Measurements from ENCODE around the gene BRCA2.

BRCA2 gene, protein sequence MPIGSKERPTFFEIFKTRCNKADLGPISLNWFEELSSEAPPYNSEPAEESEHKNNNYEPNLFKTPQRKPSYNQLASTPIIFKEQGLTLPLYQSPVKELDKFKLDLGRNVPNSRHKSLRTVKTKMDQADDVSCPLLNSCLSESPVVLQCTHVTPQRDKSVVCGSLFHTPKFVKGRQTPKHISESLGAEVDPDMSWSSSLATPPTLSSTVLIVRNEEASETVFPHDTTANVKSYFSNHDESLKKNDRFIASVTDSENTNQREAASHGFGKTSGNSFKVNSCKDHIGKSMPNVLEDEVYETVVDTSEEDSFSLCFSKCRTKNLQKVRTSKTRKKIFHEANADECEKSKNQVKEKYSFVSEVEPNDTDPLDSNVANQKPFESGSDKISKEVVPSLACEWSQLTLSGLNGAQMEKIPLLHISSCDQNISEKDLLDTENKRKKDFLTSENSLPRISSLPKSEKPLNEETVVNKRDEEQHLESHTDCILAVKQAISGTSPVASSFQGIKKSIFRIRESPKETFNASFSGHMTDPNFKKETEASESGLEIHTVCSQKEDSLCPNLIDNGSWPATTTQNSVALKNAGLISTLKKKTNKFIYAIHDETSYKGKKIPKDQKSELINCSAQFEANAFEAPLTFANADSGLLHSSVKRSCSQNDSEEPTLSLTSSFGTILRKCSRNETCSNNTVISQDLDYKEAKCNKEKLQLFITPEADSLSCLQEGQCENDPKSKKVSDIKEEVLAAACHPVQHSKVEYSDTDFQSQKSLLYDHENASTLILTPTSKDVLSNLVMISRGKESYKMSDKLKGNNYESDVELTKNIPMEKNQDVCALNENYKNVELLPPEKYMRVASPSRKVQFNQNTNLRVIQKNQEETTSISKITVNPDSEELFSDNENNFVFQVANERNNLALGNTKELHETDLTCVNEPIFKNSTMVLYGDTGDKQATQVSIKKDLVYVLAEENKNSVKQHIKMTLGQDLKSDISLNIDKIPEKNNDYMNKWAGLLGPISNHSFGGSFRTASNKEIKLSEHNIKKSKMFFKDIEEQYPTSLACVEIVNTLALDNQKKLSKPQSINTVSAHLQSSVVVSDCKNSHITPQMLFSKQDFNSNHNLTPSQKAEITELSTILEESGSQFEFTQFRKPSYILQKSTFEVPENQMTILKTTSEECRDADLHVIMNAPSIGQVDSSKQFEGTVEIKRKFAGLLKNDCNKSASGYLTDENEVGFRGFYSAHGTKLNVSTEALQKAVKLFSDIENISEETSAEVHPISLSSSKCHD (N-terminal part only)

DNA sequence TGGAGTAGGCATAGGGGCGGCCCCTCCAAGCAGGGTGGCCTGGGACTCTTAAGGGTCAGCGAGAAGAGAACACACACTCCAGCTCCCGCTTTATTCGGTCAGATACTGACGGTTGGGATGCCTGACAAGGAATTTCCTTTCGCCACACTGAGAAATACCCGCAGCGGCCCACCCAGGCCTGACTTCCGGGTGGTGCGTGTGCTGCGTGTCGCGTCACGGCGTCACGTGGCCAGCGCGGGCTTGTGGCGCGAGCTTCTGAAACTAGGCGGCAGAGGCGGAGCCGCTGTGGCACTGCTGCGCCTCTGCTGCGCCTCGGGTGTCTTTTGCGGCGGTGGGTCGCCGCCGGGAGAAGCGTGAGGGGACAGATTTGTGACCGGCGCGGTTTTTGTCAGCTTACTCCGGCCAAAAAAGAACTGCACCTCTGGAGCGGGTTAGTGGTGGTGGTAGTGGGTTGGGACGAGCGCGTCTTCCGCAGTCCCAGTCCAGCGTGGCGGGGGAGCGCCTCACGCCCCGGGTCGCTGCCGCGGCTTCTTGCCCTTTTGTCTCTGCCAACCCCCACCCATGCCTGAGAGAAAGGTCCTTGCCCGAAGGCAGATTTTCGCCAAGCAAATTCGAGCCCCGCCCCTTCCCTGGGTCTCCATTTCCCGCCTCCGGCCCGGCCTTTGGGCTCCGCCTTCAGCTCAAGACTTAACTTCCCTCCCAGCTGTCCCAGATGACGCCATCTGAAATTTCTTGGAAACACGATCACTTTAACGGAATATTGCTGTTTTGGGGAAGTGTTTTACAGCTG is at the start of gene BRCA2, which contains the start of gene ZAR1L:
TSS of gene BRCA2 (plus strand) at position 271 of the 790 bp plus-strand sequence. CDS start 953 bp downstream, outside the sequence.
TSS of gene ZAR1L (minus strand) at position 126 of the 790 bp plus-strand sequence. CDS start 3,438 bp downstream, outside the sequence.
- DNase-seq (ENCODE audit: low read depth) = peak; percentile 56
- H3K4me3 ChIP-seq (ENCODE audit: control insufficient read depth, low read depth, low read length) = peak within 1 kb of the TSS; percentile 80
- TF ChIP-seq, protein P1, sequence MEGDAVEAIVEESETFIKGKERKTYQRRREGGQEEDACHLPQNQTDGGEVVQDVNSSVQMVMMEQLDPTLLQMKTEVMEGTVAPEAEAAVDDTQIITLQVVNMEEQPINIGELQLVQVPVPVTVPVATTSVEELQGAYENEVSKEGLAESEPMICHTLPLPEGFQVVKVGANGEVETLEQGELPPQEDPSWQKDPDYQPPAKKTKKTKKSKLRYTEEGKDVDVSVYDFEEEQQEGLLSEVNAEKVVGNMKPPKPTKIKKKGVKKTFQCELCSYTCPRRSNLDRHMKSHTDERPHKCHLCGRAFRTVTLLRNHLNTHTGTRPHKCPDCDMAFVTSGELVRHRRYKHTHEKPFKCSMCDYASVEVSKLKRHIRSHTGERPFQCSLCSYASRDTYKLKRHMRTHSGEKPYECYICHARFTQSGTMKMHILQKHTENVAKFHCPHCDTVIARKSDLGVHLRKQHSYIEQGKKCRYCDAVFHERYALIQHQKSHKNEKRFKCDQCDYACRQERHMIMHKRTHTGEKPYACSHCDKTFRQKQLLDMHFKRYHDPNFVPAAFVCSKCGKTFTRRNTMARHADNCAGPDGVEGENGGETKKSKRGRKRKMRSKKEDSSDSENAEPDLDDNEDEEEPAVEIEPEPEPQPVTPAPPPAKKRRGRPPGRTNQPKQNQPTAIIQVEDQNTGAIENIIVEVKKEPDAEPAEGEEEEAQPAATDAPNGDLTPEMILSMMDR (IDR thresholded peaks at IDR 0.05; ENCODE audit: control insufficient read depth, insufficient read depth, low read depth, low read length, missing control alignments) = no peak

DNA sequence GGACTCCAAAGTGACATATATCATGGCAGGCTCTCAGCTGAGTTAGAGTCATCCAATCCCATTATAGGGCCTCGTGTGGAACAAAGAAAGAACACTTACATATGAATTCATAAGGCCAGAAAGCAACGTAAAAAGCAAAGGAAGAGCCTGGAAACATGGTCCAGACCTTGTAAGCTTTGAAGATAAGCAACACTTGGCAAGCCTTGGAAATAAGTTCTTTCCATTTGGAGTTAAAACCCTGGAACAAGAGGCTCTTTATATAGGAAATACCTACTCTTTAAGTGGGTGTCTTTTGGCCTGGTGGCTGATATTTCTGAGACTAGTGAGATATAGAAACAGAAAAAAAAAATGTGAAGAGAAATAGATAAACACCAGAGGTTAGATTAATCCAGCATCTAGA is 49.6 kb upstream of the BRCA2 start:
- H3K4me3 ChIP-seq (ENCODE audit: control insufficient read depth, low read depth, low read length) = no peak overlapping the region
- TF ChIP-seq, protein P1 (IDR thresholded peaks at IDR 0.05; ENCODE audit: control insufficient read depth, insufficient read depth, low read depth, low read length, missing control alignments) = no peak
- no peak for DNase-seq (ENCODE audit: low read depth)

DNA sequence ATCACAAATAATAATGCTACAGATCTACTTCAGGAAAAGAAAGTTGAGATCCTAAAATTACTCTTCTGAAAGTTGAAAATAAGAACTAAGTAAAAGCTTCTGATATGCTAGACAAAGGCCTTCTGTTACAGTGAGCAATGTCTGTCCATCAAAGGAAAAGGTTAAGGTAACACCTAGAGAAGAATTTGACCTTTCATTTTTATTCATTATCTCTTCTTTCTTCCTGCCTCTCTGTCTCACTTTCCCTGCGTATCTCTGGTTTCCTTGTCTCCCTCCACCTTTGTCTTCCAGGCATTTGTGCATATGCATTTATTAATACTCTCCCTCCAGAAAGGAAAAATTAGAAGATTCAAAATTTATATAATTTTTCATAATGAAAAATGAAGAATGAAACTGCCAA is 49.2 kb upstream of the BRCA2 start:
- no peak overlapping the region for H3K4me3 ChIP-seq (ENCODE audit: control insufficient read depth, low read depth, low read length)
- no peak for DNase-seq (ENCODE audit: low read depth)
- TF ChIP-seq, protein P1 (IDR thresholded peaks at IDR 0.05; ENCODE audit: control insufficient read depth, insufficient read depth, low read depth, low read length, missing control alignments) = no peak

DNA sequence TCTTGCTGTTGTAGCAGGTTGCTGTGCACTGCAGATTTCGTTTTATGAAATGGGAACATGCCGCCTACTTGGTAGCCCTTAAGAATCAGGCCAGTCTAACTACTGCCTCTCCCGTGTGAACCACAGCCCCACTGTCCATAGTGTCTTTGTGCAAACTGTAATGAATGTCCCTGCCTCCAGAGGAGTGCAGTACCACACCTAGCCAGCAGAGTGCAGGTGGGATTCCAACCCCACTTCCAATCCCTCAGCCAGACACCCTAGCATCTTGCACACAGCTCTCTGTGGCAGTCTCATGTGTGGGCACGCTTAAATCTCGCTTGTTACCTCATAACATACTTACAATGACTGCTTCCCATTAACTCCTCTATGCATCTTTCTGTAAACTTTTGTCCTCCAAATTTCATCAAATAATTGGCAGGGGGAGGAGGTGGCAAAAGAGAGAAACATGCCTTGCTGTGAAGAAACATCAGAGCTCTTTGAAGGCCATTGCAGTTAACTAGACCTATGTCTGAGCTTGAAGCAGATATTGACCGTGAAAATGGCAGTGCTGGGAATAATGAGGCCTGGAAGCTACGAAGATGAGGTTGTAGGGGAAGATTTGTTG is 47.4 kb upstream of the BRCA2 start:
- DNase-seq (ENCODE audit: low read depth) = no peak
- TF ChIP-seq, protein P1 (IDR thresholded peaks at IDR 0.05; ENCODE audit: control insufficient read depth, insufficient read depth, low read depth, low read length, missing control alignments) = peak; percentile 57
- no peak overlapping the region for H3K4me3 ChIP-seq (ENCODE audit: control insufficient read depth, low read depth, low read length)

DNA sequence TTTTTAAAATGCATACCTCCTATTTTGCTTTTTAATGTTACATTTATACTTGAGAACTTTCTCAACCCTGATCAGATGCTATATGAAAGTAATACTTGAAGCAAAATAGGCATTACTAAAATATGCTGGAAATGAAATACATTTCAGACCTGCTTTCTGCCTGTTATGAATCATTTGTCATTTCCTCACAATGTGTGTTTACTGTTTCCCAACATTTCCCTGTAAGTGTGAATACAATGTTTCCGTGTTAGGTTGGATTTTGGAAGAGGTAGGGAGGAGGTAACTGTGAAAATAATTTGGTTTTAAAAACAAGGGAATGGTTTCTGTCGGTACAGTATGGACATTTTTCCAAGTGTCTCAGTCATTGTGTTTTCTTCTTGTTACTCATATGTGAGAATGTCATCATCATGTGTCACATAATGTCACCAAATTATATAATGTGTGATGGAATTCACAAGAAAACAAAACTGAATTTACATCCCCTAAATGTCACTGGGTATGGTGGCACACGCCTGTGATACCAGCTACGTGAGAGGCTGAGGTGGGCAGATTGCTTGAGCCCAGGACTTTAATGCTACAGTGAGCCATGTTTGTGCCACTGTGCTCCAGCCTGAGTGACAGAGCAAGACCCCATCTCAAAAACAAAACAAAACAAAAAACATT is 43.2 kb upstream of the BRCA2 start:
- TF ChIP-seq, protein P1 (IDR thresholded peaks at IDR 0.05; ENCODE audit: control insufficient read depth, insufficient read depth, low read depth, low read length, missing control alignments) = no peak
- DNase-seq (ENCODE audit: low read depth) = no peak
- H3K4me3 ChIP-seq (ENCODE audit: control insufficient read depth, low read depth, low read length) = no peak overlapping the region
